ENCODE data around the gene TRIP6.

GRCh38 chr7:100894860-100895700 lies 27.9 kb downstream of the TRIP6 start:
- TF ChIP-seq CTCF (IDR thresholded peaks at IDR 0.05) (peak; percentile 65 to 84 (median 76)), POLR2A (IDR thresholded peaks at IDR 0.05) (no peak)
